Right kidney (tissue), 1 donor: ENCODE results near the gene ABTB2.

Experiments
- DNase-seq: peaks from one replicate; pipeline ENCODE4 v3.0.0-alpha.2; 2016

The ABTB2 gene

GRCh38 chr11:34315394-34315793, 42.4 kb downstream of the ABTB2 start:
- DNase-seq = no peak

- no peak for DNase-seq
Measured at GRCh38 chr11:34314936-34315335, 42.9 kb downstream of the ABTB2 start.

GRCh38 chr11:34314176-34314575, 43.6 kb downstream of the ABTB2 start:
- no peak for DNase-seq

- DNase-seq = no peak
Measured at GRCh38 chr11:34313099-34313517, 44.7 kb downstream of the ABTB2 start.

GRCh38 chr11:34311126-34311525, 46.7 kb downstream of the ABTB2 start:
- no peak for DNase-seq

- no peak for DNase-seq
Measured at GRCh38 chr11:34309965-34310364, 47.8 kb downstream of the ABTB2 start.

- DNase-seq = no peak
Measured at GRCh38 chr11:34308913-34309585, 48.8 kb downstream of the ABTB2 start.

DNA sequence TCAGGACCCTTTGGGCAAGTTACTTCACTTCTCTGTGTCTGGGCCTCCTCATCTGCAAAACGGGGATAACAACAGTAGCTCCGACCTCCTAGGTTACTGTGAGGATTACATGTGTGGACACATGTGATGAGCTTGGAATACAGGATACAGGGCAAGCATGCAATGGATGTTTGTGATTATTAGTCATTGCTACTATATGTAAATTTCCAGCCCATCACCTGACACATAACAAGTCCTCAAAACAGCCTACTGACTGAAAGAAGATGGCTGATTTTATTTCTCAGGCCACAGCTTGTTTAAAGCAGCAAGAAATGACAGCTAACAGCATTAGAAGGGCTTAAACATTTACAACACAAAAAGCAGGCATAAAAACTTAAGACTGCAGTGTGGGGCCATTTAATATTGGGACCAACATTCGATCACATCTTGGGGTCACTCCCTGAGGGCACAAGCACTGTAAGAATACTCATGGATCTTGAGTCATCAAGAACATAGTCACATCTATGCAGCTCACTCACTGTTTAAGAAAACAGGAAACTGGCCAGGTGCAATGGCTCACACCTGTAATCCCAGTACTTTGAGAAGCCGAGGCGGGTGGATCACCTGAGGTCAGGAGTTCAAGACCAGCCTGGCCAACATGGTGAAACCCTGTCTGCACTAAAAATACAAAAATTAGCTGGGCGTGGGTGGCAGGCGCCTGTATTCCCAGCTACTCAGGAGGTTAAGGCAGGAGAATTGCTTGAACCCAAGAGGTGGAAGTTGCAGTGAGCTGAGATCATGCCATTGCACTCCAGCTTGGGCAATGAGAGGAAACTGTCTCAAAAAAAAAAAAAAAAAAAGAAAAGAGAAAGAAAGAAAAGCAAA, 49.5 kb downstream of the ABTB2 start:
- DNase-seq = no peak

DNA sequence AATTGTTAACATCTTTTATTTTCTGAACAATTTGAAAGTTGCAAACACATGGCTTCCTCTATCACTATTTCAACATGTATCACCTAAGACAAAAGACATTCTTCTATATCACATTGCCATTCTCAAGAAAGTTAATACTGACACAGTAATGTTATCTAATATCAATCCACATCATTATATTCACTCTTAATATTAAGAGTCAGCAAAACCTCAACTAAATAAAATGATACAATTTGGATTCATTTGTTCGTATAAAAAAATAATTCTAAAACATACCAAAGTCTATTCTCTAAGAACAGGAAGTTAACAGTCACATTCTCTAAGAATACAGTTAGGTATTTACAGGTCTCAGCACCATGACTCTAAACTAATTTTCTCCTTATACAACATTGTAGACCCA, 52.0 kb downstream of the ABTB2 start:
- no peak for DNase-seq

GRCh38 chr11:34305193-34305592, 52.6 kb downstream of the ABTB2 start:
- no peak for DNase-seq

DNA sequence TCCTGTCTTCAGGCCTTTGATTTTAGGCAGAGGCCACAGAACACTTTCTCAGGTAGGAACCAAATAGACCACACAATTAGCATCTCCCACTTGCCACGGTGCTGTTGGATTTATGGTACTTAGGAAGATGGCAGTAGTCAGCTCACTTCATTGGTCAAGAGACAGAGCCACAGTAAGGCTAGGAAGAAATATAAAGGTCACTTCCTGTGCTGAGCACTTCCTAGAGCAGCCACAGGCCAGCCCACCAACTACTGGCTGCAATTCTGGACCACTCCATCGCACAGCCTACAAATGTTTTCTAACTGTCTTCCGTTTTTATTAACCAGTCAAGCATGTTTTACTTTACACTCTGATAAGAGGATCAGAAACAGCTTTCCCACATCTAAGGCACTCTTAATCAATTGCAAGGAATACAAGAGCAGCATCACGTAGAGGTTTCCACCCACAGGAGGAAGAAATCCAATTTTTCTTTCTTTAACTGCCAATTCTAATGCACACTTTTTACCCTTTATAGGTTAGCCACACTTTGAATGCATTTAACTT, 54.7 kb downstream of the ABTB2 start:
- no peak for DNase-seq

DNA sequence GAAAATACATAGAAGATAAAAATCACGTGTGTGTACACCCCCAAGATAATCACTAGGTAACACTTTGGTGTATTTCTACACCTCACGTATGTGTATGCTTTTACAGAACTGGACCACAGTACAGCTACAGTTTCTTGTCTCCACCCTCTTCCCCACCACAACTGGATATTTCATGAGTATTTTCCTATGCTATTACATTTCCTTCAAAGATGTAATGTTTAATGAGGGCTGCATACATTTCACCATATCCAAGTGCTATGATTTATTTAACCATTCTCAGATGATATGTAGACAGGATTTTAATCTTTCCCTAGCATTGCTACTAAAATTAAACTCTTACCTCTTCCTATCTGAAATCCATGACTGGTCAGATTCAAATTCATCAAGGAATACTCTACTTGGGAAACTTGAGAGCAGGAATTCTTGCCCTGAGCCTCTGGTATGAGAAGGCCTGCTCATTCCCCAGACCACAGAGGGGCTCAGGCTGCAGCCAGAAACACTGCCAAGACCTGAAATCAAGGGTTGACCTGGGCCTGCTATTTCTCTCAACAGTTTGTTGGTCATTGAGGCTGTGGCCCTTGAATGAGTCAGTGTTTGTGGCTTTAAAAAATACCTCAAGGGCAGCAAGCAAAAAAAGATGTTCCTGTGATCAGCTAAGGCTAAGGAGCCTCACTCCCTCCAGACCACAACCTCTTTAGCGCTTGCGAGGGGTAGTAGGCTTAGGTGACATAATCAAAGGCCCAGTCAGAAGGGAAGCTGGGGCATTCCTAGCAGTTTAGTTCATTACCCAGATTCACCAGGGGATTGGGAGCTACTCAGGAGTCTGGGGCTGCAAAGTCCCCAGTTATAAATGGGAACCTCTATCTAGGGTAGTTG, 55.5 kb downstream of the ABTB2 start:
- no peak for DNase-seq

DNA sequence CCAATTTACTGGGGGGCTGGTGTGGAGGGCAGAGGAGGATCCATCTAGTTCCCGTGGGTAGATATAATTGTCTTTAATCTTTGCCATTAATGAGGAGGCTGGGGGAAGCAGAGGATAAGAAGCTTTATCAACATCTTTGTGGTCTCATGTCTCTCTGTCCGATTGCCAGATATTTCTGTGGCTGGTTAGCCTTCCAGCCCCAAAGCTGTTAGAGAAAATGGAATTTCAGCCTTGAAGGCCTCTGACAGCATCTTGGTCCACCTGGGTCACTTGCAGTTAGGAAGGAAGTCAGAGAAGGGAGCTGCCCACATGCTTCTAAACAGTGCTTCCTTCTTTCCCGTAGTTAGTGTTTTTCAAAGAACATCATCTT, 56.9 kb downstream of the ABTB2 start:
- no peak for DNase-seq

GRCh38 chr11:34300026-34300925, 57.5 kb downstream of the ABTB2 start:
- DNase-seq = no peak

DNA sequence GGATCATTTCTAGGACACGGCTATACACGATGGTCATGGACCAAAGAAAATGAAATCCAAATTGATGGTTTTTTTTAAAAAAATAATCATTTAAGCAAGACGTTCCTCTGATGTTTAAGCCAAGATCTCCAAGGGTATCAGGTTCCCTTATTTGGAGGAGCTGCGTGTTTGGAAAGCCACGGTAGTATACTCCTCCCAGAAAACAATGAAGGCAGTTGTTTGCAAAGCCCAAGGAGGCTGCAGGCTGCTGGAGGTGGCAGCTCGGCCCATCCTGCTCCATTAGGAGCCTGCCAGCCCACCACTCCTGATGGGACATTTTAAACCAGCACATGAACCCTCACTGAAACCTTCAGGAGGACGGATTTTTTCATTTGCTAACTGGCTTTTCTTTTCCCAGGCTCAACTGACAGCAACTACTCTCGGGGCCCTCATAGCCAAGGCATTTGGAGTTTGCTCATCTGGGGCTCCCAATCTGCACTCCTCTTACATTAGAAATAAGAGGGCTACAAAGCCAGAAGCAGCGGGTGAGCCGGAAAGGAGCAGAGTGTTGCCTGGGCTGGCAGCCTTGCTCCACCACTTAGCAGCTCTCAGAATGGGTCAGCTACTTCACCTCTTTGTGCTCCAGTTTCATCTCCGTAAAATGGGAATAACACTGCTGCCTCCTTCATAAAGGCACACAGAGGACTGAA, 58.4 kb downstream of the ABTB2 start:
- no peak for DNase-seq

DNA sequence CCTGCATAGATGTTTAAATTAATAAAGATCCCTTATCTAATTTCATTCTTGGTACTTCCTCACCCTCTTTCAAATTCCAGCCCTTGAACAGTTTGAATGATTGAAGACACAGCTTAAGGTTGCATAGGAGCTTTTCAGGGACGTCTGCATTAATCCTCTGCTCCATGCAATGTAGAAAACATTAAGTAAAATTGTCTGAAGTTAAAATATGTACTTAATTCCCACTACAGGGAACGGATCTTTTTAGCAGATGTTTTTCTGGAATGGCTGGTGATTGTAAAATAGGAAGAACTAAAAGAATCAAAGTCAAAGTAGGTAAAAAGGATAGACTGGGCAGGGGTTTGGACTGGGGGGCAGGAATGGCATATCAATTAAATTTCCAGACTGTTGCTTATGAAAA, 58.9 kb downstream of the ABTB2 start:
- no peak for DNase-seq

DNA sequence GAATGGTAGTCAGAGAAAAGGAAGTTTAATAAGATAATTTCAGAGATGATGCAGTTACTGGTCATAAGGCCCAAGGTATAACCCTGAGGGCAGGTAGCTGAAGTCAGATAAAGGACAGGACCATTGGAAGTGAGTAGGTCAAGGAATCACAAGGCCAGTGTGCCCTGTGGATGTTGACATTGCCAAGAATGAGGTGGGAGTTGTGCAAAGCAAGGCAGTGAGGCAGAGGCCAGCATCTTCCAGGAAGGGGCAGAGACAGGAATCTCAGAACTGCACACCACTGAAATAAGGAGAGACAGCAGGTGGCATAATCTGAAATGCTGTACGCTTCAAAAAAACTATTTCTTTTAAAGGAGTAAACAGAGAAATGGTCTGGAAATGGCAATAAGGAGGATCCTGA, 61.4 kb downstream of the ABTB2 start:
- no peak for DNase-seq

DNA sequence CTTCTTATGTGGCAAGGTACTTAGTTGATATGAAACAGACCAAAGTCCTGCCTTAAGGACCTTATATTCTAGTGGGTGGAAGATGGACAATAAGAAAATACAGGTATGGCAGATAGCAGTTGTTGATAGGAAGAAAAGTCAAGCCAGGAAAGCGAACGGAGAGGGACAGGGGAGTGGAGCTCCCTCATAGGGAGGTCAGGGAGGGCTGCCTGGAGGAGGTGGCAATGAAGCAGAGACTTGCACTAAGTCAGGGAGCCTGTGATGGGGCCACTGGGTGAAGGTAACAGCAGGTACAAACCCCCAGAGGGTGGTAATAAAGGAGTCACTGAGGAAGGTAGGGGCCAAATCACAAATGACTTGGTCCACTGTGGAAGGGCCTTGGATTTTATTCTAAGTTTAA, 65.3 kb downstream of the ABTB2 start:
- no peak for DNase-seq

DNA sequence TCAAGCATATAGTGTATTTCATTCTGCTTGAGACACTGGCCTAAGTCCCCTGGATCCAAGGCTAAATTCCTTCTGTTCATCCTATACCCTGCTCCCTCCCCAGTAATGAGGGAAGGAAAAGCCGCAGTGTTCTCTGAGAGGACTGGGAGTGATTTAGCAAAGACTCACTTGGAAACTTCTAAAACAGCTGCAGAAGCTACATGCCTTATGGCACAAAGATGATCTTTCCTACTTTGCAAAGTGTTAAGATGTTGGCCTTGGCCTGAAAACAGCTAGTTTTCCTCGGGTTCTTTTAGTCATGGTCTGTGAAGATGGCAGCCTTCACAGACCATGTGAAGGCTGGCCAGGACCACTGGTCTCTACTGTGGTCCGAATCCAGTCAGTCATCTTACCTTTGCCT, 65.7 kb downstream of the ABTB2 start:
- no peak for DNase-seq

DNA sequence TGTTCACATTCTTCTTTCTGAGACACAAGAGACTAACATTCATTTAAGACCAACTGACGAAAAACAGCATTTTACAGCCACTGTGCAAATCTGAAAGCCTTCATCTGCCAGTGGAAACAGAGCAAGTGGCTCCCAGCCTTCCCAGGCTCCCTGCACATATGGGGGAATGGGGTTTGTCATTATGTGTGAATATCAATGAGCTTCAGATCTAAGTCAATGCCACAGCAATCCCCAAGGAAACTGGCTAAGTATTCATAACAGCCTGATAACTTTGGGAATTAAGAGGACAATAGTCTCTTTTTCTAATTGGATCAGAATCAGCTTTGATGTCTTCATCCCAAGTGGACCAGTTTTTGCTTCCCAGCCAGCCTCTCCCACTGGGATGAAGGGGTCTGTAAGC, 66.9 kb downstream of the ABTB2 start:
- DNase-seq = no peak

DNA sequence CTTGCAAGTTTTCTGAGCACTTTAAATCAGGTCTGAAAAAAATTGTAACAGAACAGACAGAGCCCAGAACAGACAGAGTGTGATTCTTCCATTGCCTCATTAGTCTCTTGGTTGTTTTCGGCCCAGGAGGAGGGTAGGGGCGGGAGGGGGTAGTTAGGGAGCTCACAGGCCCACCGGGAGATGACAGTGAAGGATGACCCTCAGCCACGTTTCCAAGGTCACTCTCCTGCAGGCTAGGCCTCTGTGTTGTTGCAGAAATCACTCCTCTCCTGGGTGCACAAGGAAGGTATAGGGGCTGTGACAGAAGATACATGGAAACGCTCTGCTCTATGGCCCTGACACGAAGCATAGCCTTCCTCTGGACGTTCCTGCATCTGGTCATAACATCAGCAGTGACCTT, 69.3 kb downstream of the ABTB2 start:
- no peak for DNase-seq
